A549 treated with AZD9567 at 1 μM for 4 hours (cell line): ENCODE data around the gene RNF166. TPM values are rescaled to one million over a fixed set of nuclear protein-coding genes. Genes with fewer than 3 reads are reported as not detected.

Experiments
- total RNA-seq: library from RNA; stranded (reverse); fragments of 200-300 nt; extraction: Qiagen RNA extraction; gene quantifications from 5 replicates; pipeline ENCODE4 v1.2.3, GENCODE V29; 2022; ENCODE audit not compliant: insufficient read depth

RNF166 gene, protein sequence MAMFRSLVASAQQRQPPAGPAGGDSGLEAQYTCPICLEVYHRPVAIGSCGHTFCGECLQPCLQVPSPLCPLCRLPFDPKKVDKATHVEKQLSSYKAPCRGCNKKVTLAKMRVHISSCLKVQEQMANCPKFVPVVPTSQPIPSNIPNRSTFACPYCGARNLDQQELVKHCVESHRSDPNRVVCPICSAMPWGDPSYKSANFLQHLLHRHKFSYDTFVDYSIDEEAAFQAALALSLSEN
- 12.2 to 22.0 TPM (median 20.8 TPM) in 5 replicates for total RNA-seq

DNA sequence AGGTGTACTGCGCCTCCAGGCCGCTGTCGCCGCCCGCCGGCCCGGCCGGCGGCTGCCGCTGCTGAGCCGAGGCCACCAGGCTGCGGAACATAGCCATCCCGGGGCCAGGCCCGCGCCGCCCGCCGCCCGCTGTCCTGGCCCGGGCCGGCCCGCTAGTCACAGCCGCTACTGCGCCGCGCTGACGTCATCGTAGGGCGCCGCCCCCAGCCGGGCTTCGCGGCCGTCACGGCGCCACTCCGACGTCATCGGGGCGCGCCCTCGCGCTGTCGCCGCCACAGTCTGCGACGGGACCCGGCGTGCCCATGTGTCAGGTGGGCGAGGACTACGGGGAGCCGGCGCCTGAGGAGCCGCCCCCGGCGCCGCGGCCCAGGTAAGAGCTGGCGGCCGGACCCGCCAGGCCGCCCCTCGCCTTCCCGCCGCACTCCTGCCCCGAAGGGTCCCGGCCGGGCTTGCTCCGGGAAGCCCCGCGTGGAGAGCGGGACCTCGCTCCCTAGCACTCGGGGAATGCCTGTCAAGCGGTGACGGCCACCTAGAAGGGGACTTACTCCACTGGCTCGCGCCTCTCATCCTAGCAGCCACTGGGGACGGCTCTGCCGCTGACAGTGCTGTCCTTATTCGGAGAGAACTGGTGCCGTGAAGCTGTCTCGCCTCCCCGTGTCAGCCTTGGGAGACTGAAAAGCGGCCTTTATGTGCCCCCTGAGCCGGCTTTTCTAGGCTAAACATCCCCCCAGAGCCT is at the start of gene RNF166, which contains the start of gene CTU2:
TSS of gene RNF166 (minus strand) at position 180 of the 736 bp plus-strand sequence. CDS start at position 97, 83 bp downstream.
TSS of gene CTU2 (plus strand) at position 275 of the 736 bp plus-strand sequence. CDS start at position 303, 28 bp downstream.

DNA sequence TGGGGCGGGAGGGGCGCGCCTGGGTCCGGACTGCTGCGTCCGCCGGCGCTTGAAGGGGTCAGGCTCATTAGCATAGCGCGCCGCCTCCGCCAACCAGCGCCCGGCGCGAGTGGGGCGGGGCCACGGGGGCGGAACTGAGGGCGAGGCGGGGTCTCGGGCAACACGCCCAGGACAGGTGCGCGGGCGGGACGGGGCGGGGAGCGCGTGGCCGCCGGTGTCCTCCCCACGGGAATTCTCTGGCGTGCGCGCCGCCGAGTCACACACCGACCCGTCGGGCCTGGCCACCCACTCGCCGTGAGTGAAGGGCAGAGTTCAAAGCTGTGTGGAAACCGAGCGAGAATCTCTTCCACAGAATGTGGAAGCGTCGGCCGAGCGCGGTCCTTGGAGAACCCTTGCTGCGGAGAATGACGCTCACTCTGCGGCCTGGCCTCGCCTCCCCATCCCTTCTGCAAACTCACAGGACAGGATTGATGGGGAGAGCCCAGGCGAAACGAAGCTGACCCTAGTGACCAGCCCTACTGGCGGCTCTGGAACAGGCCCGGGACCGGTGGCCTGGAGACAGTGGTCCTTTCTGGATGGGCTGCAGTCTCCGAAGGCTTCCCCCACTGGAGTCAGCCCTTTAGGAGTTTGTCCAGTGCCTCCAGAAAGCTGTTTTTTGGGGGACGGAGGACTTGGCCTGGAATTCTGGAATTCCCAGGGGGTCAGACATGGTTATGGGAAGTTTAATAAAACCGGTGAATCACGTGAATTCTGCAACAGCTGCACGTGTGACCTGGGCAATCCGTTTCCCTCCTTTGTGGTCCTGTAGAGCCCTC is 19.6 kb downstream of the RNF166 start, which contains the start of gene SNAI3:
TSS of gene SNAI3 (minus strand) at position 69 of the 815 bp plus-strand sequence. CDS start 101 bp downstream, outside the sequence.

DNA sequence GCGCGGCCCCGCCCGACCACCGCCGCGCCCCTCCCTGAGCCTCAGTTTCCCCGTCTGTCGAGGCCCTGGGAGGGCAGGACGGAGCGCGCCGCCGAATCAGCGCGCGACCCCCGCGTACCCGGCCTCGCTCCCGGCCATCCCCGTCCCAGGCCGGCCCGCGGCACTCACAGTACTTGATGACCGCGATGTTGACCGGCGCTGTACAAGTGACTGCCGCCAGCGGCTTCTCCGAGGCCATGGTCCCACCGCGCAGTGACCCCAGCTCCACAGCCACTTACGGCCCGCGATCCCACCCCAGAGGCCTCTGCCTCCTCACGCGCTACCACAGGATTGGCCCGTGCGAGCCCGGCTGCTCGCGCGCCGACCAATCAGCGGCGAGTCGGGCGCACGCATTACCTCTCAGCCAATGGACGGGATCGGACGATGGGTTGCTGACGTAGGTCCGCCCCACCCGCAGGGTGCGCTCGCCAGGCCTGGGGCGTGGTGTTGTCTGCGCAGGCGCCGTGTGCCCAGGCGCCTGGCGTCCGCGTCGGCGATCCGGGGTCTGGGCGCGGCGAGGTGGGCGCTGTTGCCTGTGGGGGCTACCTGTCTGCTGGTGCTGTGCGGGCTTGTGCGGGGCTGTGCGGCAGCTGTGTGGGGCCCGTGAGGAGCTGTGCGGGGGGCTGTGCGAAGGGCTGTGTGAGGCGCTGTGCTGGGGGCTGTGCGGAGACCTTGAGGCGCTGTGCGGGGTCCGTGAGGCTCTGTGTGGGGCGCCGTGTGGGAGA is 43.2 kb downstream of the RNF166 start, which contains the start of gene MVD:
TSS of gene MVD (minus strand) at position 249 of the 764 bp plus-strand sequence. CDS start at position 238, 11 bp downstream.

DNA sequence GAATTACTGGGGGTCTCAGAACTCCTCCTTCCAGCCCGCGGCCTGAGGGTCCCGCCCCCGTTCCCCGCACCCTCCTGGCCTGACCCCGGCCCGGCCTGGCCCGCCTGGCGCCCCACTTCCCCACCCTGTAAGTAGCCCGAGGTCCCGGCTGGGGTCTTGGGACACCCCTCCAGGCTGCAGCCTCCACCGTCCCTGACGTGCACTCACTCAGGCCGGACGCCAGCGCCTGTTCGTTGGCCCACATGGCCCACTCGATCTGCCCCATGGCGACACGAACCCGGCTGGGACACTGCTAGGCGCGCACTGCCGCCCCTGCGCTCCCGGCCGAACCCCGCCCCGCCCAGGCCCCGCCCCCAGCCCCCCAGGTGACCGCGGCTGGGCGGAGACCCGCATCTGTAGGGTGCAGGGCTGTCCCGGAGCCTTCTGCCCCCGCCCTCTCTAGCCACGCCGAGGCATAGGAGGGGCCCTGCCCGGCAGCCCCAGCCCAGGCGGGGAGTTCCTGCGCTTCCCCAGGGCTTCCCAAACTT is 55.4 kb downstream of the RNF166 start, which contains the start of gene CYBA:
TSS of gene CYBA (minus strand) at position 305 of the 527 bp plus-strand sequence. CDS start at position 265, 40 bp downstream.

Other genes with a start within 250 kb of the RNF166 start
- 48.4 to 53.9 TPM (median 50.4 TPM) in 5 replicates for gene ZC3H18, start 136.0 kb downstream of the RNF166 start, total RNA-seq
- not detected in 5 replicates for gene IL17C, start 67.8 kb downstream of the RNF166 start, total RNA-seq
- gene CYBA, start 55.4 kb downstream of the RNF166 start, total RNA-seq, result 279 to 313 TPM (median 293 TPM) in 5 replicates
- gene MVD, start 43.3 kb downstream of the RNF166 start, total RNA-seq, result 17.0 to 26.1 TPM (median 25.4 TPM) in 5 replicates
- 0.08 to 0.21 TPM (median 0.17 TPM) in 4 of 5 replicates, not detected in the other for gene SNAI3, start 19.9 kb downstream of the RNF166 start, total RNA-seq
- 22.4 to 38.0 TPM (median 35.2 TPM) in 5 replicates for gene CTU2, start 95 bp upstream of the RNF166 start, total RNA-seq
- 132 to 160 TPM (median 150 TPM) in 5 replicates for gene PIEZO1, start 78.8 kb upstream of the RNF166 start, total RNA-seq
- gene CDT1, start 97.4 kb upstream of the RNF166 start, total RNA-seq, result 16.9 to 35.3 TPM (median 33.5 TPM) in 5 replicates
- 276 to 422 TPM (median 404 TPM) in 5 replicates for gene APRT, start 105.5 kb upstream of the RNF166 start, total RNA-seq
- gene GALNS, start 150.5 kb upstream of the RNF166 start, total RNA-seq, result 46.7 to 48.7 TPM (median 48.3 TPM) in 5 replicates
- gene TRAPPC2L, start 150.7 kb upstream of the RNF166 start, total RNA-seq, result 96.4 to 120 TPM (median 104 TPM) in 5 replicates
- not detected in 5 replicates for gene PABPN1L, start 160.3 kb upstream of the RNF166 start, total RNA-seq